SK-N-MC (cell line): ENCODE data around the gene DARS1.

Experiments
- EZH2 ChIP-seq: fragments of 200-600 bp; sonication (generic); IDR thresholded peaks from one replicate; pipeline ENCODE4 v1.6.1; 2017; ENCODE audit warnings: antibody characterized with exemption
- POLR2AphosphoS5 ChIP-seq: IDR thresholded peaks from 2 replicates; pipeline ENCODE4 v1.6.1; 2012; ENCODE audit warnings: mild to moderate bottlenecking, low read depth, low read length, borderline replicate concordance

- TF ChIP-seq EZH2 = no peak
- TF ChIP-seq POLR2AphosphoS5 = no peak
Measured at GRCh38 chr2:135925571-135925970, 59.9 kb downstream of the DARS1 start.
